ENCODE results near the gene PFDN6. TPM values are rescaled to one million over a fixed set of nuclear protein-coding genes. Genes with fewer than 3 reads are reported as not detected.
A peak's percentile ranks its signal among the peaks of the same experiment; 100 is the strongest.

PFDN6 gene
- total RNA-seq, 1 donor from 2014 or later = 126 TPM

GRCh38 chr6:33290459-33290858 lies 1.1 kb downstream of the PFDN6 start:
- Mint-ChIP-seq H3K4me1 (ENCODE audit: low read depth) (peaks cover 31% of the 10 kb centered on the region), H3K9me3 (no peaks in the 10 kb centered on the region), H3K27ac (peak overlapping the region; percentile 25), H3K27me3 (ENCODE audit: insufficient read depth) (no peaks in the 10 kb centered on the region), H3K36me3 (ENCODE audit: low read depth) (peaks cover 39% of the 10 kb centered on the region), H3K4me3 (peak overlapping the region; percentile 98)
- intact Hi-C loops (cut with micrococcal nuclease) = no loop called here
- no peak for DNase-seq (ENCODE audit: low spot score)

GRCh38 chr6:33292996-33293682 lies 3.7 kb downstream of the PFDN6 start:
- H3K36me3 Mint-ChIP-seq (ENCODE audit: low read depth) = peaks cover 30% of the 10 kb centered on the region
- H3K27me3 Mint-ChIP-seq (ENCODE audit: insufficient read depth) = no peaks in the 10 kb centered on the region
- no peaks in the 10 kb centered on the region for H3K9me3 Mint-ChIP-seq
- H3K4me1 Mint-ChIP-seq (ENCODE audit: low read depth) = peaks cover 30% of the 10 kb centered on the region
- H3K27ac Mint-ChIP-seq = no peak overlapping the region
- H3K4me3 Mint-ChIP-seq = peak overlapping the region; percentile 16
- no peak for DNase-seq (ENCODE audit: low spot score)
- intact Hi-C loops (cut with micrococcal nuclease) = no loop called here

- Mint-ChIP-seq H3K27ac (no peak overlapping the region), H3K9me3 (no peaks in the 10 kb centered on the region), H3K4me1 (ENCODE audit: low read depth) (peaks cover 32% of the 10 kb centered on the region), H3K27me3 (ENCODE audit: insufficient read depth) (no peaks in the 10 kb centered on the region), H3K4me3 (no peak overlapping the region), H3K36me3 (ENCODE audit: low read depth) (peaks cover 29% of the 10 kb centered on the region)
- DNase-seq (ENCODE audit: low spot score) = no peak
- intact Hi-C loops (cut with micrococcal nuclease) = no loop called here
Observed at GRCh38 chr6:33294086-33294823, 4.9 kb downstream of the PFDN6 start.

- Mint-ChIP-seq H3K4me1 (ENCODE audit: low read depth) (peaks cover 35% of the 10 kb centered on the region), H3K27ac (no peak overlapping the region), H3K4me3 (no peak overlapping the region), H3K27me3 (ENCODE audit: insufficient read depth) (no peaks in the 10 kb centered on the region), H3K36me3 (ENCODE audit: low read depth) (peaks cover 33% of the 10 kb centered on the region), H3K9me3 (no peaks in the 10 kb centered on the region)
- DNase-seq (ENCODE audit: low spot score) = no peak
- intact Hi-C loops (cut with micrococcal nuclease) = no loop called here
Observed at GRCh38 chr6:33295621-33296369, 6.4 kb downstream of the PFDN6 start.

- H3K4me3 Mint-ChIP-seq = peak overlapping the region; percentile 68
- peaks cover 37% of the 10 kb centered on the region for H3K4me1 Mint-ChIP-seq (ENCODE audit: low read depth)
- peak overlapping the region; percentile 34 for H3K27ac Mint-ChIP-seq
- H3K36me3 Mint-ChIP-seq (ENCODE audit: low read depth) = peaks cover 33% of the 10 kb centered on the region
- H3K27me3 Mint-ChIP-seq (ENCODE audit: insufficient read depth) = no peaks in the 10 kb centered on the region
- DNase-seq (ENCODE audit: low spot score) = no peak
- H3K9me3 Mint-ChIP-seq = no peaks in the 10 kb centered on the region
- intact Hi-C loops (cut with micrococcal nuclease) = no loop called here
Observed at GRCh38 chr6:33296797-33297405, 7.5 kb downstream of the PFDN6 start.

- Mint-ChIP-seq H3K4me1 (ENCODE audit: low read depth) (peaks cover 37% of the 10 kb centered on the region), H3K36me3 (ENCODE audit: low read depth) (peaks cover 29% of the 10 kb centered on the region)
- intact Hi-C loops (cut with micrococcal nuclease) = no loop called here
Observed at GRCh38 chr6:33297406-33297955, 8.1 kb downstream of the PFDN6 start.

GRCh38 chr6:33297956-33298772 lies 8.8 kb downstream of the PFDN6 start:
- H3K27ac Mint-ChIP-seq = peak overlapping the region; percentile 99
- intact Hi-C loops (cut with micrococcal nuclease) = loop anchor here (1.0 kb wide), 1 partner anchor 20 kb away; no protein-coding TSS in a partner anchor
- peak; percentile 65 for DNase-seq (ENCODE audit: low spot score)
- H3K4me3 Mint-ChIP-seq = peak overlapping the region; percentile 95
- H3K4me1 Mint-ChIP-seq (ENCODE audit: low read depth) = peaks cover 37% of the 10 kb centered on the region
- H3K36me3 Mint-ChIP-seq (ENCODE audit: low read depth) = peaks cover 25% of the 10 kb centered on the region
- H3K27me3 Mint-ChIP-seq (ENCODE audit: insufficient read depth) = no peaks in the 10 kb centered on the region
- H3K9me3 Mint-ChIP-seq = no peaks in the 10 kb centered on the region

More at GRCh38 chr6:33297406-33297955, 8.1 kb downstream of the PFDN6 start:
- no peaks in the 10 kb centered on the region for H3K27me3 Mint-ChIP-seq (ENCODE audit: insufficient read depth)
- no peak for DNase-seq (ENCODE audit: low spot score)
- peak overlapping the region; percentile 42 for H3K4me3 Mint-ChIP-seq
- peak overlapping the region; percentile 34 for H3K27ac Mint-ChIP-seq
- no peaks in the 10 kb centered on the region for H3K9me3 Mint-ChIP-seq

GRCh38 chr6:33298773-33299236 lies 9.4 kb downstream of the PFDN6 start, which contains the start of gene RGL2:
TSS of gene RGL2 (minus strand) at chr6:33298942. CDS start at chr6:33298610, 332 bp downstream.
- Mint-ChIP-seq H3K36me3 (ENCODE audit: low read depth) (peaks cover 28% of the 10 kb centered on the region), H3K27me3 (ENCODE audit: insufficient read depth) (no peaks in the 10 kb centered on the region), H3K4me3 (peak within 1 kb of the TSS; percentile 95), H3K4me1 (ENCODE audit: low read depth) (peaks cover 39% of the 10 kb centered on the region), H3K9me3 (no peaks in the 10 kb centered on the region), H3K27ac (peak within 1 kb of the TSS; percentile 99)
- peak; percentile 56 for DNase-seq (ENCODE audit: low spot score)
- intact Hi-C loops (cut with micrococcal nuclease) = loop anchor here (1.0 kb wide), 9 partner anchors 10 to 99 kb away; partner anchors contain the start of genes B3GALT4, KIFC1, PFDN6 and RXRB

GRCh38 chr6:33299237-33299944 lies 10.0 kb downstream of the PFDN6 start:
- Mint-ChIP-seq H3K27ac (peak overlapping the region; percentile 99), H3K9me3 (no peaks in the 10 kb centered on the region), H3K4me1 (ENCODE audit: low read depth) (peaks cover 38% of the 10 kb centered on the region), H3K4me3 (peak overlapping the region; percentile 95), H3K27me3 (ENCODE audit: insufficient read depth) (no peaks in the 10 kb centered on the region), H3K36me3 (ENCODE audit: low read depth) (peaks cover 25% of the 10 kb centered on the region)
- peak; percentile 92 for DNase-seq (ENCODE audit: low spot score)
- intact Hi-C loops (cut with micrococcal nuclease) = loop anchor here (1.0 kb wide), 8 partner anchors 10 to 99 kb away; partner anchors contain the start of genes B3GALT4, KIFC1, PFDN6 and RXRB

GRCh38 chr6:33301877-33302276 lies 12.5 kb downstream of the PFDN6 start:
- H3K27ac Mint-ChIP-seq = no peak overlapping the region
- no peaks in the 10 kb centered on the region for H3K27me3 Mint-ChIP-seq (ENCODE audit: insufficient read depth)
- no peaks in the 10 kb centered on the region for H3K9me3 Mint-ChIP-seq
- H3K36me3 Mint-ChIP-seq (ENCODE audit: low read depth) = peaks cover 38% of the 10 kb centered on the region
- DNase-seq (ENCODE audit: low spot score) = no peak
- no peak overlapping the region for H3K4me3 Mint-ChIP-seq
- H3K4me1 Mint-ChIP-seq (ENCODE audit: low read depth) = peaks cover 53% of the 10 kb centered on the region
- intact Hi-C loops (cut with micrococcal nuclease) = no loop called here

GRCh38 chr6:33304216-33304615 lies 14.8 kb downstream of the PFDN6 start:
- Mint-ChIP-seq H3K4me1 (ENCODE audit: low read depth) (peaks cover 52% of the 10 kb centered on the region), H3K27ac (no peak overlapping the region), H3K36me3 (ENCODE audit: low read depth) (peaks cover 47% of the 10 kb centered on the region)

More at GRCh38 chr6:33304216-33304615, 14.8 kb downstream of the PFDN6 start:
- H3K4me3 Mint-ChIP-seq = no peak overlapping the region
- intact Hi-C loops (cut with micrococcal nuclease) = no loop called here
- no peaks in the 10 kb centered on the region for H3K27me3 Mint-ChIP-seq (ENCODE audit: insufficient read depth)
- no peaks in the 10 kb centered on the region for H3K9me3 Mint-ChIP-seq
- DNase-seq (ENCODE audit: low spot score) = no peak
